Stimulated activated effector memory CD8-positive, alpha-beta T cell treated with anti-CD3 and anti-CD28 coated beads, Interleukin-12 subunit alpha, Interleukin-12 subunit beta, amount 100 ng/mL, for 72 hours (primary cell): ENCODE measurements around the gene STK25.

Source experiments
- ATAC-seq: fragments of 150-1000 bp; cut with Tn5 transposase; 2 replicates; pipeline ENCODE4 v1.10.0; 2021
- DNase-seq, 2 donors: peaks; one replicate each; pipeline ENCODE4 v3.0.0; 2021 to 2022; ENCODE audit warnings: low spot score in 2 of 2
- H3K27ac Mint-ChIP-seq: one replicate; pipeline ENCODE4 v1.8.0; 2022; ENCODE audit warnings: mild to moderate bottlenecking, mixed read lengths
- H3K36me3 Mint-ChIP-seq: one replicate; pipeline ENCODE4 v1.8.0; 2022; ENCODE audit warnings: mild to moderate bottlenecking, mixed read lengths
- H3K4me1 Mint-ChIP-seq: one replicate; pipeline ENCODE4 v1.8.0; 2022; ENCODE audit warnings: mixed read lengths
- H3K4me3 Mint-ChIP-seq: one replicate; pipeline ENCODE4 v1.8.0; 2022; ENCODE audit warnings: mild to moderate bottlenecking, mixed read lengths
- H3K9me3 Mint-ChIP-seq: one replicate; pipeline ENCODE4 v1.8.0; 2022; ENCODE audit warnings: mixed read lengths

STK25 gene

DNA sequence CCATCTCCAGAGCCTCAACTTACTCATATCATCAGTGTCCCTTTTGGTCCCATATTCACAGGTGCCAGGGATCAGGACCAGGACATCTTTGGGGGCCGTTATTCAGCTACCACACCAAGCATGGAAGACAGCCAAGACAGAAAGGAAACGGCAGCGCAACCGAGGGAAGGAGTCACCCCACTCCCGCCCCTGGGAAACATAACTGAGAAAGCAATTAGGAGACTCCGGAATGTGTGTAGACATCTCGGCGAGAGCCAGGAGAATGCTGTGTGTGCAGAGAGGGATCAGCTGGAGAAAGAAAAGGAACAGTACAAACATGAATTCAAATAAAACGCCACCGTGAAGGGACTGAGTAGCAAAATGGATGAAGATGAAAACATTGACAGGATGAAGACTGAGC is 36.7 kb upstream of the STK25 start:
- H3K27ac Mint-ChIP-seq, result no peak overlapping the region
- no peaks in the 10 kb centered on the region for H3K9me3 Mint-ChIP-seq

DNA sequence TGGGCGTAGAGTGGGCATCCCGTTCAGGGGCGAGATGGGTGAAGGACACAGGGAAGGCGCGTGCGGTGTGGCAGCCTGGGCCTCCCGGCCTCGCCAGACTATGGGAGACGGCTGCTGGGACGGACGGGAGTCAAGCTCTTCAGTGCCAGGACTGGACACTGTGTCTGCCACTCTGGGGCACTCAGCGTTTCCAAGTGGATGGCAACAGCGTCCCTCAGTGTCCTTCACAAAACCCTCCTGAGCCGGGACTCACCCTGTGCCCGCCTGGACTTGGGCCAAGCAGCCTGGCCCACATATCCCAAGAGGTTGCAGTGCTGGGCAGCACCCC is 33.9 kb upstream of the STK25 start:
- no peak overlapping the region for H3K27ac Mint-ChIP-seq
- no peaks in the 10 kb centered on the region for H3K9me3 Mint-ChIP-seq
- DNase-seq, result no peak
- H3K4me3 Mint-ChIP-seq, result no peak overlapping the region
- H3K4me1 Mint-ChIP-seq, result peaks cover 5% of the 10 kb centered on the region
- no peak for ATAC-seq
- H3K36me3 Mint-ChIP-seq, result no peaks in the 10 kb centered on the region

More for the DNA sequence above, 36.7 kb upstream of the STK25 start:
- Mint-ChIP-seq H3K4me1 (peaks cover 5% of the 10 kb centered on the region), H3K36me3 (no peaks in the 10 kb centered on the region), H3K4me3 (no peak overlapping the region)
- no peak for DNase-seq
- no peak for ATAC-seq

DNA sequence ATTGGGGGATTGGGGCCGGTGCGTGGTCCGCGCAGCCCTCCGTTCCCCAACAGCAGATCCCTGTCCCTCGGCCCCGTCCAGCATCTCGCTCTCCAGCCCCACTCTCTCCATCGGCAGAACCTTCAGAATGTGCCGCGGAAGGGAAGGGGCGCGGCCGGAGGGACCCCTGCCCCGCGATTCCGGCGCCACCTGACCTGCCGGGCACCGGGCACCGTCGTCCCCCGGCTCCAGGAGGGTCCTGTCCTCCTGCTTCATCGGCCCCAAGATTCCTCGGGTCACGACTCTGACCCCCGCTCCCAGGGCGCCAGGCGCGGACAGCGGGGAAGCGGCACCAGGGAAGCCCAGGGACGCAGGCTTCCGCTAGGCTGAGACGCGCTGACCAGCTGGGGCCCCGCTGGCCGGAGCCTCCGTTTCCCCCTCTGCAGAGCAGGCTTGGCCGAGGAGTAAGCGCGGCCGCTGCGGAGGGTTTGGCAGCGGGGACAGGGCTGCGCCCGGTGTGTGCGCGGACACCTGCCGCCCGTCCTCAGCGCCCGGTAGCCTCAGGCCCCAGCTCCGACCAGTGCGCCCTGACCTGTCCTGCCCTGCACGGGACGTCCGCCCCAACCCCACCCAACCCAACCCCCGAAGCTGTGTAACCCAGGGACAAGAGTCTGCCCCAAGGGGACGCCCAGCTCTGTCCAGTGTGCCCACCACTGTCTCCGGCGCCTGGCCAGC is 33.3 kb upstream of the STK25 start:
- no peaks in the 10 kb centered on the region for H3K36me3 Mint-ChIP-seq
- no peaks in the 10 kb centered on the region for H3K9me3 Mint-ChIP-seq
- DNase-seq (no peak), ATAC-seq (no peak)
- H3K27ac Mint-ChIP-seq, result no peak overlapping the region
- H3K4me3 Mint-ChIP-seq, result no peak overlapping the region
- peaks cover 5% of the 10 kb centered on the region for H3K4me1 Mint-ChIP-seq

DNA sequence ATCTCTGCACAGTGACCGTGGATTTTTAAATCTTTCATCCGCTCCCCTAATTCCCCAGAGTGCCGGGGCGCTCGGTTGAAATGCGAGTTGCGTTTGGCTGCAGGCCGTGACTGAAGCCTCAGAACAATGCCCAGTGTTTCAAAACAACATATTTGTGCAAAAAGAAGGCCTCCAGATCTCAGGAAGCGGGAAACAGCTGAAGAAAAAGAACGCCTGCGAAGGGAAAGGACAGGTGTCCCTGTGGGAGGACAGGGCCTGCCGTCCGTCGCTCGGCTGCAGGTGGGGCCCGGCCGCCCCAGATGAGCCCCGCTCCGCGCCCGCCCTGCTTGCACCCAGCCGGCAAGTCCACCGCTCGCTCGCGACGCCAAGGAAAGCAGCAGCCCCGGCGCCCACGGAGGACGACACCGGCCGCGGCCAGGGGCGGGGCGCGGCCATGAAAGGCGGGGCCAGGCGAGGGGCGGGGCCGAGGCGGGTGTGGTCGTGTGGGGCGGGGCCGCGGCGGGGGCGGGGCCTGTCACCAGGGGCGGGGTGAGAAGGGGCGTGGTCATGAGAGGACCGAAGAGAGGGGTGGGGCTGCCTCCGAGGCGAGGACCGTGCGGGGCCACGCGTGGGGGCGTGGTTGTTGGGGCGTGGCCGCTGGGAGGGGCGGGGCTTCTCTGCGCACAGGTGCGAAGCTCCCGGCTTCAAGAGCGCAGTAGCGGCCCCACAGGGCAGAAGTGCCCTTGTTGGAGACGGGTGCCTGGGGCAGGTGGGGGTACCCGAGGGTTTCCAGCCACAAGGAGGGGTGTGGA is 32.6 kb upstream of the STK25 start:
- ATAC-seq, result peak; percentile 69
- Mint-ChIP-seq H3K4me3 (peak overlapping the region; percentile 46), H3K36me3 (no peaks in the 10 kb centered on the region), H3K27ac (no peak overlapping the region), H3K9me3 (no peaks in the 10 kb centered on the region), H3K4me1 (peaks cover 5% of the 10 kb centered on the region)
- peak; percentile 57 to 58 for DNase-seq

DNA sequence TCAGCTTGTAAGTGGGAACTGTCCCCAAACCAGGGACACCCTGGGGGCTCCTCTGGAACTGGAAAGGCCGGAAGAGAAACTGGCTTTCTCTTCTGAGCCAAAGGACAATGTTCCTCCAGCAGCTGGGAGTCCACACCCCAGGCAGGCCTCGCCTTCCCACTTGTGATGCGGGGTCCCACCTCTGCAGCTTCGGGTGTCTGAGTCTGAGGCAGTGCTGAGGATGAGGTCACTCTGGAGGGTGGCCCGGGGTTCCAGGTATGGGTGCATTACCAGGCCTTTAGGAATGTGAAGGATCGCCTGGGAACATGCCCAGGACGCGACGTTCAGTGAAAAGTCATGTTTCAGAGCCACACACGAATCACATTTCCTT is 32.0 kb upstream of the STK25 start:
- no peaks in the 10 kb centered on the region for H3K9me3 Mint-ChIP-seq
- H3K36me3 Mint-ChIP-seq, result no peaks in the 10 kb centered on the region
- peak overlapping the region; percentile 46 for H3K4me3 Mint-ChIP-seq
- no peak for DNase-seq
- no peak for ATAC-seq
- H3K4me1 Mint-ChIP-seq, result peaks cover 5% of the 10 kb centered on the region
- H3K27ac Mint-ChIP-seq, result no peak overlapping the region

DNA sequence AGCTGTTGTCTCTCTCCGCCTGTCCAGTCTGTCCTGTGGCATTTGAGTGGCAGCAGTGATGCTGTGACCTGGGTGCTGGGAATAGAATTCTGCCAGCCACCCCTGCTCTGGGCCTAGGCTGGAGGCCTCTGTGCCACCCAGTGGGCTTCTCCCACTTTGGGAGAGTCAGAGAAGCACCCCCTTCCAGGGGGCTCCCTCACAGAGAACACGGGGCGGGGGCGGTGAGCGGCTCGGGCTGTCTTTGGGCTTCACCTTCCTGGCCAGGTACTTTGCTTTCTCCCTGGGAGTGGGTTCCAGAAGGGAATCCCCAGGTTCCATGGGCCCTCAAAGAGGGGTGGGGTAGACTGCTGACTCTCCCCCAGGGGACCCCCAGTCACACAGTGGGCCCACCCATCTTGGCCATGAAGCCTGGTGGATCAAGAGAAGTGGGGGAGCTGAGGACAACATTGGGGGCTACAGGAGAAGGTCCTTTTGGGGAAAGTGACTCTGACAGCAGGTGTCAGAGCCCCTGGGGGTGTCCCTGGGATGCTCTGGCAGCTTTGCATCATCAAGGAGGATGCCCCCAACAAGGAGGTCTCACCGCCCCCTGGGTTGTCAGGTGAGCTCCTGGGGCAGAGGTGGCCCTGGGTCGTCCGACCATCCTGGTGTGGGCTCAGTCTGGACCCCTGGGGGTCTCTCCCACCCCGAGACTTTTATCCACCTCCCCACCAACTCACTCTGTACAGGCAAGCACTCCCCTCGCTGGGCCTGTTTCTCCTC is 31.4 kb upstream of the STK25 start:
- ATAC-seq, result no peak
- H3K36me3 Mint-ChIP-seq, result no peaks in the 10 kb centered on the region
- DNase-seq, result no peak
- no peak overlapping the region for H3K27ac Mint-ChIP-seq
- H3K4me3 Mint-ChIP-seq, result no peak overlapping the region
- H3K9me3 Mint-ChIP-seq, result no peaks in the 10 kb centered on the region
- H3K4me1 Mint-ChIP-seq, result peaks cover 5% of the 10 kb centered on the region

DNA sequence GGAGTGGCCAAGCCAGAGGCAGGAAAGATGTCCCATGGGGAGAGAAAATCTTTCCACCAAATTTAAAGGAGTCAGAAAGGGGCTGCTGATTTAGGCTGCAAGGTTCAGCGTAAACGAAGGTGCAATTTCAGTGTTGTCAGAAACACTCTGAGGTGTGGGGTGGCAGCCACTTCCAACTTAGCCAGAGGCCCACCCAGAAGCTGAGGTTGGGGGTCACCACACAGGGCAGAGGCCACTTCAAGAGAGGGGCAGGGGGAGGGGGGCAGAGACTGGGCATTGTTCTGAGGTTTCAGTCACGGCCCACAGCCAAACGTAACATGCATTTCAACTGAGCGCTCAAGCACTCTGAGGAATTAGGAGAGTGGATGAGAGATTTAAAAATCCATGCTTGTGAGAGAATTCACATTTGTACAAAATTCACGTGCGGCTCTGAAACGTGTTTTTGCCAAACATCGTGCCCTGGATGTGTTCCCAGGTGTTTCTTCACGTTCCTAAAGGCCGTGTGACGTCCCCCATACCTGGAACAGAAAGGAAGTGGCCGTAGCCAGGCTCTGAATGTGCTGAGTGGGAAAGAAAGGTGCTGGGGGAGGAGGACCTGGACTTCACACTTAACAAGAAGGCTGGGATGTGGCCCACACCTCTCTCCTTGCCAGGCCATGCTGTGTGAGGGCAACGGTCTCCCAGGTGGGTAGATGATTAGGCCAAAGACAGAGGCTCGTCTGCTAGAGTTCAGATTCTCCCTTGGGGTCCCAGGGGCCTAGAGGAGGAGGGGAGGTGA is 30.6 kb upstream of the STK25 start:
- ATAC-seq (no peak), DNase-seq (no peak)
- Mint-ChIP-seq H3K4me3 (no peak overlapping the region), H3K36me3 (no peaks in the 10 kb centered on the region), H3K9me3 (no peaks in the 10 kb centered on the region), H3K4me1 (peaks cover 5% of the 10 kb centered on the region), H3K27ac (peak overlapping the region; percentile 5)

DNA sequence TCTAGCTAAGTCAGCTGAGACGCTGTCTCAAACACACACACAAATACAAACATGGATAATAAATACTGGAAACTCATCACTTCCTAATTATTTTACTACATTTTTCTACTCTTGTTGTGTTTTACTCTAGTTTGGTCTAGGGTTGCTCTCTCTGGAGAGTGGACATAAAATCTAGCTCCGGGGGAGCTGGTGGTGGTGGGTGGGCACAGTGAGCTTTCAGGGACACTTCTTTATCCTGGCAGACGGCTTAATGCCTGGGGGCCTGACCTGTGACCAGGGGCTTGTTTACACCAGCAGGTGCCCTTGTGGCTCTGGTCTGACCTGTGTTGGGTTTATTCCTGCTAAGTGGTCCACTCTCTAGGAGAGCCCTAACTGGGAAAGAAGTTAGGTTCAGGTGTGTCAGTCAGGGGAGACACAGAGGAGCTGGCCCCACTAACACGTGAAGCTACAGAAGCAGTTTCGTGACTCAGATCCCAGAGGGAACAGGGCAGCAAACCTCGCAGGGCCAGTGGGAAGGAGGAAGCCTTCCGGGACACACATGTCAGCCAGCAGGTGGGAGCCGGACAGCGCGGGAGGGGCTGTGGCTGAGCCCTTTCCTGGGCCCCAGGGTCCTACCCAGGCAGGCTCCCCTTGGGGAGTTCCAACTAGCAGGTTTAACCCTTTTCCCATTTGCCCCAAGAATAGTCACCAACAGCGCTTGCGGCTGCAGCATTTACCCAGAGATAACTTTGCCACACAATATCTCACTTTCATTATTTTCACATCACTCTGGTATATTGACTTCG is 27.7 kb upstream of the STK25 start:
- Mint-ChIP-seq H3K9me3 (no peaks in the 10 kb centered on the region), H3K4me1 (peaks cover 5% of the 10 kb centered on the region), H3K36me3 (no peaks in the 10 kb centered on the region), H3K27ac (no peak overlapping the region), H3K4me3 (no peak overlapping the region)
- no peak for DNase-seq
- no peak for ATAC-seq

DNA sequence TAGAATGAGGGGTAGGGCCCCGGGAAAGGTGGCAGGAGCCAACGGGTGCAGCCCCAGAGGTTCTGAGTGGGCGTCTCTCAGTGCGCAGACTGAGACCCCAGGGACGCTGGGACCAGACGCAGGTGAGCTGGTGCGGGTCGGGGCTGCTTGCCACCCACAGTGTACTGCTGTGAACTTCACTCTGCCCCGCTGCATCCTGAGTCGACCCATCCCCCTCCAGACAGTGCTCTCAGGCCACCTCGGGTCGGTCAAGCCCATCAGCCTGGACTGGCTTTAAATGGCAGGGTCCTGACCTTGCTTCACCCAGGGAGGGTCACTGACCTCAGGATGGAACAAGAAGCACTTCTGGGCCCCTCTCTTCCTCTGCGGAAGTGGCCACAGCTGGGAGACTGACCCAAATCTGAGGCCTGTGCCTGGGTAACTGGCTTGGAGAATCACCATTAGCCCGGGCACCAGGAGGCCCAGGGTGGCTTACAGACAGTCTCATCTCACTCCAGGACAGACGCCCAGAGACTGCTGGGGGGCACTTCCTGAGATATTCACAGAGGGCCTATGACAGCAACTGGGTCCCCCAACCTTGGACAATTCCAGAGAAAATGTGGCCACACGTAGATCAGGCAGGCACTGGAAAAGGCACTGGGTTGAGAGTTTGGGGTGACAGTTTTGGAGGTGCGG is 26.5 kb upstream of the STK25 start:
- H3K4me3 Mint-ChIP-seq, result no peak overlapping the region
- H3K9me3 Mint-ChIP-seq, result no peaks in the 10 kb centered on the region
- no peaks in the 10 kb centered on the region for H3K4me1 Mint-ChIP-seq
- DNase-seq (no peak), ATAC-seq (no peak)
- no peaks in the 10 kb centered on the region for H3K36me3 Mint-ChIP-seq
- H3K27ac Mint-ChIP-seq, result no peak overlapping the region

DNA sequence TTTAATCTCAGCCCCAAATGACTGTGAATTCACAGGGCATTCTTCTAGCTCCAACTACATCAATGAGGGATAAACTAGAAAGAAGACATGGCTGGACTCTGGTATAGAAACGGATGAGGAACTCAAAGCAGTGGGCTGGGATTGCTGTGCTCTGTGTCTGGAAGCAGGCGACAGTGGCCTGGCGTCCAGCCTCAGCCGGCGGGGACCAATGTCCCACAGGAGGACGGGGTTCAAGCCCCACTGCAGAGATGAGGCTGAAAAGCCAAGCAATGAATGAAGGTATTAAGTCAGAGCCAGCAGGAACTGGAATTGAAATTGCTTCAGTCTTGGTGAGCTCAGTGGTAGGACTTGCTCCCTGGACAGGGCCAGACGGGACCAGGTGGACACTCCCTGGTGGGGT is 25.9 kb upstream of the STK25 start:
- no peaks in the 10 kb centered on the region for H3K9me3 Mint-ChIP-seq
- H3K4me1 Mint-ChIP-seq, result no peaks in the 10 kb centered on the region
- no peak overlapping the region for H3K4me3 Mint-ChIP-seq
- no peak overlapping the region for H3K27ac Mint-ChIP-seq
- no peaks in the 10 kb centered on the region for H3K36me3 Mint-ChIP-seq
- no peak for DNase-seq
- ATAC-seq, result no peak

DNA sequence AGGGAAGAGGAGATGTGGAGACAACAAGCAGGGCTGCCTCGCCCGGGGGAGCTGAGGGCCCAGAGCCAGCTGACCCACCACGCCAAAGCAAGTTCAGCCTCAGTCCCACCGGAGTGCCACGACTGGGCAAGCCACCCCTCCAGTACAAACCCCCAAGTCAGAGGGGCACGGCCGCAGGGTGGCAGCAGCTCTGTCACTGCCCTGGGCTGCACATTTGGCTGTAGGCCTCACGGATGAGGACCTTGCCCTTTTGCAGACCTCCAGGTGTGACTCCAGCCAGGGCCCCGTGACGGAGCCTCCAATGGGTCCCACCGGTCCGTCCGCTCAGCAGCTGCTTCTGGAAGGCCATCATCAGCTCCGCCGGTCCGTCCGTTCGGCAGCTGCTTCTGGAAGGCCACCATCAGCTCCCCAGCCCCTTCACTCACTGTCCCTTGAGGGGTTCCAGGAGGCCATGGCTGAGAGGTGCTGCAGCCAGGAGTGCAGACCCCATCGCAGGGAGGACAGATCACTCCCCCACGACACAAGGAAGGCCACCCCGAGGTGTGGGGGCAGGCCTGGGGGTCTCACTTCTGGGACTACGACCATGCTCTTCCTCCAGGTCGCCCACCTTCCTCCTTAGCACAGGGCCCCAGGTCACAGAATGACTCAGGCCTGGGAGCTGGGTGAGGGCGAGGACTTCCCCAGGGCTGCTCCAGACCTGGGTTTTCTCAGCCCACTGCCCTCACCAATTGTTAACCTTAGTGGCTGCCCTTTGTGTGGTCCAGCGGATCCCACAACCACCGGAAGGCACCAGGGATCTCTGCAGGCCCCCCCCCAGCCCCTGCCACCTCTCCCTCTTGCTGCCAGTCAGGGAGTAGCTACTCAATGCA is 24.6 kb upstream of the STK25 start:
- H3K27ac Mint-ChIP-seq, result no peak overlapping the region

DNA sequence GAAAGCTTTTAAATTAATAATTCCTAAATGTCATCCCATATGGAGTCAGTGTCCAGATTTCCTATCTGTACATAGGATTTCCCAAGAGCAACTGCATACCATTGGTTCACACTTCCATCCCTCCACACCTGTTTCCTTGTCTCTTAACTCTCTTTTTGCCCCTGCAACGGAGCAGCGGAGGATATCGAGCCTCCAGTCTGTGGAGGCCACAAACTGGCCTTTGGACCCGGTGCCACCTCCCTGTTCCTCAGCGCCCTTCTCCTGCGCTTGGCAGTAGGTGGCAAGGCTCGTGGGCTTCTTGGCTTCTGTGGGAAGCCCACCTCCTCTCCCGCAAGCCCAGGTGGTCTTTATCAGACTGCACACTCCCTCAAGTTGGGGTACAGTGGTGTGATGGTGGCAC is 23.8 kb upstream of the STK25 start:
- no peaks in the 10 kb centered on the region for H3K9me3 Mint-ChIP-seq
- DNase-seq, result no peak
- no peaks in the 10 kb centered on the region for H3K4me1 Mint-ChIP-seq
- no peak for ATAC-seq
- no peaks in the 10 kb centered on the region for H3K36me3 Mint-ChIP-seq
- H3K27ac Mint-ChIP-seq, result no peak overlapping the region
- H3K4me3 Mint-ChIP-seq, result no peak overlapping the region

More for the DNA sequence above, 24.6 kb upstream of the STK25 start:
- no peaks in the 10 kb centered on the region for H3K4me1 Mint-ChIP-seq
- no peaks in the 10 kb centered on the region for H3K36me3 Mint-ChIP-seq
- ATAC-seq (peak; percentile 36), DNase-seq (no peak)
- H3K9me3 Mint-ChIP-seq, result no peaks in the 10 kb centered on the region
- H3K4me3 Mint-ChIP-seq, result no peak overlapping the region

DNA sequence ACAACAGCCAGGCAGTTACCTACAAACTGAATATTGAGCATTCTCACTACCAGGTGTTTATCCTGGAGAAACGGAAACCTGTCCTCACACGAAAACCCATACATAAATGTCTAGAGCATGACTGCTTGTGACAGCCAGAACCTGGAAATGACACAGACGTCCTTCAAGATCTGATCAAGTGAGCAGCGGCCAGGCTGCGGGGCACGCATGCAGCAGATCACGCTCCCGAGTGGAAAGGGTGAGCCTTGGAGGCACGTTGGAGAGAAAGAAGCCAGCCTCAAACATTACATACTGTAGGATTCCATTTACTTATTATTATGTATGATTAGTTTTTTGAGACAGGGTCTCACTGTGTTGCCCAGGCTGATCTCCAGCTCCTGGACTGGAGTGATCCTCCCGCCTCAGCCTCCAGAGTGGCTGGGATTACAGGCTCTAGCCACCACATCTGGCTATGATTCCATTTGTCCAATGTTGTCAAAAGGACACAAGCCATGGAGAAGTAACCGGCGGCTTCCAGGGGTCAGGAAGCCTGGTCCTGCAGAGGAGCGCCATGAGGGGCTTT is 22.9 kb upstream of the STK25 start:
- no peak for ATAC-seq
- no peaks in the 10 kb centered on the region for H3K36me3 Mint-ChIP-seq

More for the DNA sequence above, 22.9 kb upstream of the STK25 start:
- Mint-ChIP-seq H3K4me3 (no peak overlapping the region), H3K9me3 (peaks cover 2% of the 10 kb centered on the region), H3K4me1 (no peaks in the 10 kb centered on the region), H3K27ac (no peak overlapping the region)
- DNase-seq, result no peak
